Sigmoid colon (tissue), 7 donors: ENCODE measurements around the gene SELENBP1. TPM values are rescaled to one million over a fixed set of nuclear protein-coding genes. Genes with fewer than 3 reads are reported as not detected.
A peak's percentile ranks its signal among the peaks of the same experiment; 100 is the strongest.
"Not testable (repeated sequence)": the region's sequence is repeated elsewhere in the genome, so short reads cannot be mapped to it uniquely, and the experiment has no call there.

Source experiments
- DNase-seq: peaks from one replicate; pipeline ENCODE4 v3.0.0-alpha.2; 2019
- H3K27ac ChIP-seq, 4 donors: fragments of 200-600 bp; sonication (generic); one replicate each; pipeline ENCODE4 v1.5.1; 2016 to 2019; ENCODE audit warnings: mild to moderate bottlenecking in 1 of 4
- H3K27me3 ChIP-seq, 3 donors: fragments of 200-600 bp; sonication (generic); one replicate each; pipeline ENCODE4 v1.5.1; 2019; ENCODE audit warnings: mild to moderate bottlenecking in 1 of 3
- H3K36me3 ChIP-seq, 4 donors: fragments of 200-600 bp; sonication (generic); one replicate each; pipeline ENCODE4 v1.5.1; 2016 to 2019
- H3K4me1 ChIP-seq, 4 donors: fragments of 200-600 bp; sonication (generic); one replicate each; pipeline ENCODE4 v1.5.1; 2017 to 2019
- H3K4me3 ChIP-seq, 4 donors: fragments of 200-600 bp; sonication (generic); one replicate each; pipeline ENCODE4 v1.5.1; 2017 to 2019; ENCODE audit warnings: mild to moderate bottlenecking in 2 of 4, moderate library complexity in 1 of 4
- H3K9me3 ChIP-seq, 4 donors: fragments of 200-600 bp in 3 of 4; sonication (generic) in 3 of 4; one replicate each; pipeline versions ENCODE4 v1.5.1 to v1.6.1; 2013 to 2019
- CTCF ChIP-seq, 4 experiments: fragments of 450-650 bp in 3 of 4; fragments of 200-600 bp in 1 of 4; IDR thresholded peaks; one replicate each; pipeline ENCODE4 v1.5.1; 2016 to 2019; ENCODE audit warnings: antibody characterized with exemption in 4 of 4, mild to moderate bottlenecking in 3 of 4, moderate library complexity in 2 of 4
- EP300 ChIP-seq, 4 donors: sonication (generic); formaldehyde crosslinking; IDR thresholded peaks; one replicate each; pipeline ENCODE4 v1.6.1; 2017; ENCODE audit warnings: antibody characterized with exemption in 4 of 4
- POLR2A ChIP-seq, 2 donors: fragments of 450-650 bp; IDR thresholded peaks; one replicate each; pipeline ENCODE4 v1.6.1; 2016; ENCODE audit warnings: antibody characterized with exemption in 2 of 2, mild to moderate bottlenecking in 2 of 2, moderate library complexity in 2 of 2
- POLR2AphosphoS5 ChIP-seq, 4 donors: sonication (generic); formaldehyde crosslinking; IDR thresholded peaks; one replicate each; pipeline ENCODE4 v1.6.1; 2017; ENCODE audit warnings: antibody characterized with exemption in 4 of 4
- WGBS, 2 donors: extraction: QIAGEN DNeasy Blood & Tissue Kit; methylation state at CpG; one replicate each; pipeline ENCODE4 v1.1.7; 2013; 5-methylcytosine and 5-hydroxymethylcytosine counted together
- intact Hi-C: fragments of 100-400 bp; cut with DNase I; formaldehyde crosslinking; loops from one replicate; pipeline ENCODE4 v1.15.1; 2023
- polyA plus RNA-seq, 3 donors: library from polyadenylated mRNA; stranded (reverse); fragments of 200-250 nt; gene quantifications; one replicate each; pipeline ENCODE4 v1.2.3, GENCODE V29; 2013
- total RNA-seq, 4 donors: library from RNA; depleted of rRNA; stranded (reverse); fragments of >200 nt; gene quantifications; one replicate each; pipeline ENCODE4 v1.1.0, GENCODE V29; 2016
- donor health status: healthy with polysubstance abuse.
- donor health status: Bipolar disorder and iron deficiency.
- donor health status: healthy.

The SELENBP1 gene
- total and polyA plus RNA-seq, 7 donors, result 95.8 to 1,051 (median 142) TPM

GRCh38 chr1:151361883-151362282 lies 10.6 kb downstream of the SELENBP1 start:
- Histone ChIP-seq H3K4me1 (no peaks in the 10 kb centered on the region), H3K4me3 (no peak overlapping the region), H3K9me3 (no peaks in the 10 kb centered on the region), H3K36me3 (peaks cover 17 to 36% (median 29%) of the 10 kb centered on the region in 4 donors), H3K27ac (no peak overlapping the region), H3K27me3 (no peaks in the 10 kb centered on the region)
- no peak for DNase-seq
- TF ChIP-seq CTCF (IDR thresholded peaks at IDR 0.05) (no peak), POLR2AphosphoS5 (IDR thresholded peaks at IDR 0.05) (no peak), POLR2A (IDR thresholded peaks at IDR 0.05) (no peak), EP300 (IDR thresholded peaks at IDR 0.05) (no peak)
- intact Hi-C loops, result no loop called here

GRCh38 chr1:151356696-151357095 lies 15.8 kb downstream of the SELENBP1 start:
- Histone ChIP-seq H3K4me1 (no peaks in the 10 kb centered on the region), H3K27ac (no peak overlapping the region), H3K4me3 (no peak overlapping the region), H3K9me3 (no peaks in the 10 kb centered on the region), H3K27me3 (no peaks in the 10 kb centered on the region), H3K36me3 (no peaks in the 10 kb centered on the region)
- TF ChIP-seq CTCF (IDR thresholded peaks at IDR 0.05) (no peak), EP300 (IDR thresholded peaks at IDR 0.05) (no peak), POLR2AphosphoS5 (IDR thresholded peaks at IDR 0.05) (no peak), POLR2A (IDR thresholded peaks at IDR 0.05) (no peak)
- DNase-seq, result no peak
- WGBS, 2 donors, result 57 to 69% methylated on average over 2 of the region's 2 CpGs
- intact Hi-C loops, result no loop called here

GRCh38 chr1:151352021-151352718 lies 20.3 kb downstream of the SELENBP1 start:
- TF ChIP-seq POLR2A (IDR thresholded peaks at IDR 0.05) (no peak), EP300 (IDR thresholded peaks at IDR 0.05) (no peak), CTCF (IDR thresholded peaks at IDR 0.05) (no peak), POLR2AphosphoS5 (IDR thresholded peaks at IDR 0.05) (no peak)
- Histone ChIP-seq H3K4me3 (no peak overlapping the region), H3K9me3 (no peaks in the 10 kb centered on the region), H3K4me1 (peaks cover 0 to 8% (median 0%) of the 10 kb centered on the region in 4 donors), H3K27ac (no peak overlapping the region), H3K36me3 (no peaks in the 10 kb centered on the region), H3K27me3 (no peaks in the 10 kb centered on the region)
- WGBS, 2 donors, result 91 to 95% methylated on average over 6 of the region's 6 CpGs
- peak; percentile 34 for DNase-seq
- intact Hi-C loops, result no loop called here

- H3K27ac ChIP-seq, H3K36me3 ChIP-seq, DNase-seq, H3K9me3 ChIP-seq, H3K4me3 ChIP-seq, intact Hi-C loops, H3K27me3 ChIP-seq: not testable (repeated sequence)
- WGBS, 2 donors, result 97% methylated on average over 9 of the region's 9 CpGs
- peaks cover 0 to 18% (median 11%) of the 10 kb centered on the region in 4 donors for H3K4me1 ChIP-seq
These were observed 22.2 kb downstream of the SELENBP1 start for GRCh38 chr1:151350323-151350722.

GRCh38 chr1:151347523-151348246 lies 24.8 kb downstream of the SELENBP1 start:
- peaks cover 0 to 18% (median 11%) of the 10 kb centered on the region in 4 donors for H3K4me1 ChIP-seq
- peak overlapping the region; percentile 88 to 94 (median 92) for H3K27ac ChIP-seq
- H3K27me3 ChIP-seq, result no peaks in the 10 kb centered on the region
- H3K9me3 ChIP-seq, result no peaks in the 10 kb centered on the region
- WGBS, 2 donors, result 28 to 36% methylated on average over 12 of the region's 12 CpGs
- H3K36me3 ChIP-seq, result peaks cover 9 to 26% (median 22%) of the 10 kb centered on the region in 4 donors
- TF ChIP-seq POLR2AphosphoS5 (IDR thresholded peaks at IDR 0.05) (no peak), EP300 (IDR thresholded peaks at IDR 0.05) (no peak), POLR2A (IDR thresholded peaks at IDR 0.05) (no peak)
- peak overlapping the region; percentile 25 to 87 (median 73) for H3K4me3 ChIP-seq
- intact Hi-C loops, result loop anchor here (1.0 to 5.0 kb wide), 3 partner anchors 25 to 65 kb away; partner anchors contain the start of genes PSMB4, SELENBP1 and ZNF687
- DNase-seq, result no peak
